ENCODE measurements around the gene IGLON5.

The IGLON5 gene

GRCh38 chr19:51330366-51330765, 18.9 kb downstream of the IGLON5 start:
- Histone ChIP-seq H3K9me3 (replicated peaks in 1 of 2; ENCODE audit: control insufficient read depth in 2 of 2, insufficient read depth in 1 of 2, low read depth in 1 of 2, low read length in 2 of 2) (peaks cover 0 to 4% of the 10 kb centered on the region in 2 donors), H3K9ac (ENCODE audit: low read depth, low read length, poor library complexity) (no peak overlapping the region), H2AK5ac (ENCODE audit: low read depth, low read length) (no peak overlapping the region), H3K27ac (replicated peaks; ENCODE audit: low read length) (no peak overlapping the region), H3K18ac (ENCODE audit: low read length) (no peak overlapping the region), H4K91ac (ENCODE audit: low read depth, low read length, poor library complexity) (no peak overlapping the region), H3K4me2 (ENCODE audit: insufficient read depth, low read length, poor library complexity, severe bottlenecking) (no peak overlapping the region), H3K27me3 (ENCODE audit: control insufficient read depth in 3 of 3, insufficient read depth in 3 of 3, low read depth in 1 of 3, low read length in 3 of 3) (peaks cover 0 to 15% (median 3%) of the 10 kb centered on the region in 3 experiments), H3K23ac (ENCODE audit: low read depth, low read length, poor library complexity) (no peak overlapping the region), H3K36me3 (replicated peaks in 1 of 2; ENCODE audit: control insufficient read depth in 2 of 2, insufficient read depth in 2 of 2, low read length in 2 of 2) (no peaks in the 10 kb centered on the region), H3K79me1 (ENCODE audit: low read depth, low read length) (no peaks in the 10 kb centered on the region), H3K14ac (ENCODE audit: low read length) (no peak overlapping the region), H2BK12ac (ENCODE audit: low read length) (no peak overlapping the region), H4K8ac (ENCODE audit: low read depth, low read length) (no peak overlapping the region), H2BK120ac (ENCODE audit: low read depth, low read length) (no peak overlapping the region), H2BK15ac (ENCODE audit: low read length) (no peak overlapping the region), H3K4ac (ENCODE audit: low read length) (no peak overlapping the region), H2BK5ac (ENCODE audit: low read length) (no peak overlapping the region), H3K4me1 (ENCODE audit: control insufficient read depth in 2 of 2, insufficient read depth in 1 of 2, low read depth in 1 of 2, low read length in 2 of 2) (peaks cover 0 to 3% of the 10 kb centered on the region in 2 donors), H3K4me3 (ENCODE audit: low read length in 2 of 2) (no peak overlapping the region), H2AFZ (ENCODE audit: low read length) (no peak overlapping the region)
- no peak for DNase-seq (ENCODE audit: low spot score)
- no CpG with 5 or more reads among the region's 4 CpGs for WGBS, 2 donors (ENCODE audit: extremely low coverage in 2 of 2, insufficient read length in 2 of 2, insufficient replicate concordance in 1 of 2)

- no peak overlapping the region for H3K27ac ChIP-seq (replicated peaks; ENCODE audit: low read length)
- WGBS, 2 donors (ENCODE audit: extremely low coverage in 2 of 2, insufficient read length in 2 of 2, insufficient replicate concordance in 1 of 2): no CpG with 5 or more reads among the region's 3 CpGs
- no peak overlapping the region for H2AFZ ChIP-seq (ENCODE audit: low read length)
- H3K4me3 ChIP-seq (ENCODE audit: low read length in 2 of 2): no peak overlapping the region
- H3K9me3 ChIP-seq (replicated peaks in 1 of 2; ENCODE audit: control insufficient read depth in 2 of 2, insufficient read depth in 1 of 2, low read depth in 1 of 2, low read length in 2 of 2): peaks cover 0 to 4% of the 10 kb centered on the region in 2 donors
- no peaks in the 10 kb centered on the region for H3K79me1 ChIP-seq (ENCODE audit: low read depth, low read length)
- no peak overlapping the region for H2BK5ac ChIP-seq (ENCODE audit: low read length)
- no peak overlapping the region for H4K8ac ChIP-seq (ENCODE audit: low read depth, low read length)
- no peak overlapping the region for H3K9ac ChIP-seq (ENCODE audit: low read depth, low read length, poor library complexity)
- H3K4ac ChIP-seq (ENCODE audit: low read length): no peak overlapping the region
- no peak overlapping the region for H2BK120ac ChIP-seq (ENCODE audit: low read depth, low read length)
- no peak overlapping the region for H4K91ac ChIP-seq (ENCODE audit: low read depth, low read length, poor library complexity)
- H2AK5ac ChIP-seq (ENCODE audit: low read depth, low read length): no peak overlapping the region
- no peak overlapping the region for H2BK12ac ChIP-seq (ENCODE audit: low read length)
- H3K14ac ChIP-seq (ENCODE audit: low read length): no peak overlapping the region
- no peak for DNase-seq (ENCODE audit: low spot score)
- H3K4me2 ChIP-seq (ENCODE audit: insufficient read depth, low read length, poor library complexity, severe bottlenecking): no peak overlapping the region
- H2BK15ac ChIP-seq (ENCODE audit: low read length): no peak overlapping the region
- H3K23ac ChIP-seq (ENCODE audit: low read depth, low read length, poor library complexity): no peak overlapping the region
- H3K27me3 ChIP-seq (ENCODE audit: control insufficient read depth in 3 of 3, insufficient read depth in 3 of 3, low read depth in 1 of 3, low read length in 3 of 3): peaks cover 0 to 8% (median 3%) of the 10 kb centered on the region in 3 experiments
- H3K4me1 ChIP-seq (ENCODE audit: control insufficient read depth in 2 of 2, insufficient read depth in 1 of 2, low read depth in 1 of 2, low read length in 2 of 2): peaks cover 0 to 3% of the 10 kb centered on the region in 2 donors
- H3K36me3 ChIP-seq (replicated peaks in 1 of 2; ENCODE audit: control insufficient read depth in 2 of 2, insufficient read depth in 2 of 2, low read length in 2 of 2): no peaks in the 10 kb centered on the region
- H3K18ac ChIP-seq (ENCODE audit: low read length): no peak overlapping the region
These were observed 19.7 kb downstream of the IGLON5 start for GRCh38 chr19:51331193-51331592.

GRCh38 chr19:51331716-51332115, 20.3 kb downstream of the IGLON5 start:
- Histone ChIP-seq H2BK120ac (ENCODE audit: low read depth, low read length) (no peak overlapping the region), H3K36me3 (replicated peaks in 1 of 2; ENCODE audit: control insufficient read depth in 2 of 2, insufficient read depth in 2 of 2, low read length in 2 of 2) (no peaks in the 10 kb centered on the region)
- no CpG with 5 or more reads among the region's 6 CpGs for WGBS, 2 donors (ENCODE audit: extremely low coverage in 2 of 2, insufficient read length in 2 of 2, insufficient replicate concordance in 1 of 2)

GRCh38 chr19:51333836-51334460, 22.5 kb downstream of the IGLON5 start:
- Histone ChIP-seq H3K9ac (ENCODE audit: low read depth, low read length, poor library complexity) (no peak overlapping the region), H3K4me3 (ENCODE audit: low read length in 2 of 2) (peak overlapping the region in 1 of 2 donors; percentile 57), H2BK120ac (ENCODE audit: low read depth, low read length) (no peak overlapping the region), H3K36me3 (replicated peaks in 1 of 2; ENCODE audit: control insufficient read depth in 2 of 2, insufficient read depth in 2 of 2, low read length in 2 of 2) (no peaks in the 10 kb centered on the region), H4K8ac (ENCODE audit: low read depth, low read length) (no peak overlapping the region), H3K14ac (ENCODE audit: low read length) (no peak overlapping the region), H2BK5ac (ENCODE audit: low read length) (no peak overlapping the region), H3K23ac (ENCODE audit: low read depth, low read length, poor library complexity) (peak overlapping the region; percentile 58), H3K27ac (replicated peaks; ENCODE audit: low read length) (no peak overlapping the region), H3K4ac (ENCODE audit: low read length) (no peak overlapping the region), H3K4me1 (ENCODE audit: control insufficient read depth in 2 of 2, insufficient read depth in 1 of 2, low read depth in 1 of 2, low read length in 2 of 2) (no peaks in the 10 kb centered on the region), H3K9me3 (replicated peaks in 1 of 2; ENCODE audit: control insufficient read depth in 2 of 2, insufficient read depth in 1 of 2, low read depth in 1 of 2, low read length in 2 of 2) (peaks cover 0 to 4% of the 10 kb centered on the region in 2 donors), H2BK15ac (ENCODE audit: low read length) (no peak overlapping the region), H3K79me1 (ENCODE audit: low read depth, low read length) (no peaks in the 10 kb centered on the region), H2AK5ac (ENCODE audit: low read depth, low read length) (peak overlapping the region; percentile 77), H2BK12ac (ENCODE audit: low read length) (no peak overlapping the region), H3K27me3 (ENCODE audit: control insufficient read depth in 3 of 3, insufficient read depth in 3 of 3, low read depth in 1 of 3, low read length in 3 of 3) (no peaks in the 10 kb centered on the region), H3K18ac (ENCODE audit: low read length) (no peak overlapping the region), H3K4me2 (ENCODE audit: insufficient read depth, low read length, poor library complexity, severe bottlenecking) (no peak overlapping the region), H4K91ac (ENCODE audit: low read depth, low read length, poor library complexity) (peak overlapping the region; percentile 32), H2AFZ (ENCODE audit: low read length) (no peak overlapping the region)
- no peak for DNase-seq (ENCODE audit: low spot score)
- no CpG with 5 or more reads among the region's 13 CpGs for WGBS, 2 donors (ENCODE audit: extremely low coverage in 2 of 2, insufficient read length in 2 of 2, insufficient replicate concordance in 1 of 2)

More at GRCh38 chr19:51331716-51332115, 20.3 kb downstream of the IGLON5 start:
- Histone ChIP-seq H2BK5ac (ENCODE audit: low read length) (no peak overlapping the region), H2BK12ac (ENCODE audit: low read length) (no peak overlapping the region), H3K4ac (ENCODE audit: low read length) (no peak overlapping the region), H3K14ac (ENCODE audit: low read length) (no peak overlapping the region), H2AK5ac (ENCODE audit: low read depth, low read length) (no peak overlapping the region), H3K18ac (ENCODE audit: low read length) (no peak overlapping the region), H3K27ac (replicated peaks; ENCODE audit: low read length) (no peak overlapping the region), H3K27me3 (ENCODE audit: control insufficient read depth in 3 of 3, insufficient read depth in 3 of 3, low read depth in 1 of 3, low read length in 3 of 3) (peaks cover 0 to 7% (median 3%) of the 10 kb centered on the region in 3 experiments), H3K9me3 (replicated peaks in 1 of 2; ENCODE audit: control insufficient read depth in 2 of 2, insufficient read depth in 1 of 2, low read depth in 1 of 2, low read length in 2 of 2) (peaks cover 0 to 4% of the 10 kb centered on the region in 2 donors), H3K4me1 (ENCODE audit: control insufficient read depth in 2 of 2, insufficient read depth in 1 of 2, low read depth in 1 of 2, low read length in 2 of 2) (peaks cover 0 to 3% of the 10 kb centered on the region in 2 donors), H3K23ac (ENCODE audit: low read depth, low read length, poor library complexity) (no peak overlapping the region), H3K4me2 (ENCODE audit: insufficient read depth, low read length, poor library complexity, severe bottlenecking) (no peak overlapping the region), H2BK15ac (ENCODE audit: low read length) (no peak overlapping the region), H3K79me1 (ENCODE audit: low read depth, low read length) (no peaks in the 10 kb centered on the region), H3K4me3 (ENCODE audit: low read length in 2 of 2) (no peak overlapping the region), H4K8ac (ENCODE audit: low read depth, low read length) (no peak overlapping the region), H3K9ac (ENCODE audit: low read depth, low read length, poor library complexity) (no peak overlapping the region), H2AFZ (ENCODE audit: low read length) (no peak overlapping the region), H4K91ac (ENCODE audit: low read depth, low read length, poor library complexity) (no peak overlapping the region)
- DNase-seq (ENCODE audit: low spot score): no peak

All from neuronal stem cell (in vitro differentiated cells).